OCI-LY1 (cell line): ENCODE data around the gene UNCX.

Experiments
- CTCF ChIP-seq: fragments of 200-600 bp; sonication (generic), shearing (Covaris generic); IDR thresholded peaks from 2 replicates; pipeline ENCODE4 v1.5.1; 2017; ENCODE audit warnings: mild to moderate bottlenecking, antibody characterized with exemption, low read length, moderate library complexity, mixed read lengths
- EZH2 ChIP-seq: fragments of 200-600 bp; sonication (generic), shearing (Covaris generic); IDR thresholded peaks from 2 replicates; pipeline ENCODE4 v1.8.0; 2017; ENCODE audit warnings: borderline replicate concordance, mixed run types, mild to moderate bottlenecking, antibody characterized with exemption, low read length, moderate library complexity, mixed read lengths

- no peak for TF ChIP-seq CTCF
- no peak for TF ChIP-seq EZH2
These were observed 24.5 kb downstream of the UNCX start for GRCh38 chr7:1257221-1257620.
